Hepatocyte (in vitro differentiated cells): ENCODE measurements around the gene EIF2B4. TPM values are rescaled to one million over a fixed set of nuclear protein-coding genes. Genes with fewer than 3 reads are reported as not detected.
A peak's percentile ranks its signal among the peaks of the same experiment; 100 is the strongest.

Source experiments
- DNase-seq: peaks from one replicate; pipeline ENCODE4 v3.0.0-alpha.2; 2016; ENCODE audit warnings: low spot score
- H2AFZ ChIP-seq: fragments of 200-600 bp; sonication (generic); 2 replicates; pipeline ENCODE4 v1.6.0; 2016; ENCODE audit warnings: antibody characterized with exemption, mild to moderate bottlenecking
- H3K27ac ChIP-seq: fragments of 200-600 bp; sonication (generic); 2 replicates; pipeline ENCODE4 v1.5.1; 2016; ENCODE audit warnings: mild to moderate bottlenecking
- H3K27me3 ChIP-seq: fragments of 200-600 bp; sonication (generic); 2 replicates; pipeline ENCODE4 v1.6.1; 2016
- H3K36me3 ChIP-seq: fragments of 200-600 bp; sonication (generic); replicated peaks from 2 replicates; pipeline ENCODE4 v1.5.1; 2016; ENCODE audit warnings: low read depth; ENCODE audit not compliant: insufficient read depth
- H3K4me1 ChIP-seq: fragments of 200-600 bp; sonication (generic); 2 replicates; pipeline ENCODE4 v1.5.1; 2016; ENCODE audit warnings: mild to moderate bottlenecking, moderate library complexity; ENCODE audit not compliant: insufficient read depth
- H3K4me2 ChIP-seq: fragments of 200-600 bp; sonication (generic); 2 replicates; pipeline ENCODE4 v1.6.0; 2016
- H3K4me3 ChIP-seq: fragments of 200-600 bp; sonication (generic); 2 replicates; pipeline ENCODE4 v1.5.1; 2016; ENCODE audit warnings: mild to moderate bottlenecking
- H3K79me2 ChIP-seq: fragments of 200-600 bp; sonication (generic); 2 replicates; pipeline ENCODE4 v1.6.0; 2017; ENCODE audit warnings: mild to moderate bottlenecking
- H3K9me2 ChIP-seq: fragments of 200-600 bp; sonication (generic); replicated peaks from 2 replicates; pipeline ENCODE4 v1.6.0; 2017; ENCODE audit warnings: mild to moderate bottlenecking; ENCODE audit not compliant: insufficient read depth
- H3K9me3 ChIP-seq: fragments of 200-600 bp; sonication (generic); 2 replicates; pipeline ENCODE4 v1.5.1; 2016; ENCODE audit warnings: low read depth, mild to moderate bottlenecking
- H4K20me1 ChIP-seq: fragments of 200-600 bp; sonication (generic); 2 replicates; pipeline ENCODE4 v1.6.0; 2016; ENCODE audit warnings: mild to moderate bottlenecking; ENCODE audit not compliant: insufficient read depth, poor library complexity, severe bottlenecking
- EZH2 ChIP-seq: fragments of 200-600 bp; sonication (generic); IDR thresholded peaks from 2 replicates; pipeline ENCODE4 v1.6.1; 2016; ENCODE audit warnings: antibody characterized with exemption, mild to moderate bottlenecking, borderline replicate concordance
- EZH2phosphoT487 ChIP-seq: fragments of 200-600 bp; sonication (generic); IDR thresholded peaks from one replicate; pipeline ENCODE4 v1.6.1; 2018; ENCODE audit warnings: antibody characterized with exemption, mild to moderate bottlenecking, low read depth, moderate library complexity; ENCODE audit not compliant: unreplicated experiment, severe bottlenecking
- WGBS: methylation state at CpG from one replicate; pipeline ENCODE4 v1.1.6; 2016; ENCODE audit warnings: low lambda C conversion rate; ENCODE audit errors: missing lambda C conversion rate; 5-methylcytosine and 5-hydroxymethylcytosine counted together
- polyA plus RNA-seq: library from polyadenylated mRNA; unstranded; fragments of >200 nt; fragmentation: Nextera tagmentation; extraction: Ambion mirVana; gene quantifications from 2 replicates; pipeline ENCODE4 v1.2.1, GENCODE V29; 2016
- total RNA-seq: library from RNA; depleted of rRNA; stranded (reverse); fragments of >200 nt; gene quantifications from 2 replicates; pipeline ENCODE4 v1.2.3, GENCODE V29; 2014
- TF ChIP-seq, protein P1 (sequence below): fragments of 200-600 bp; sonication (generic); IDR thresholded peaks from 2 replicates; pipeline ENCODE4 v1.5.1; 2016; ENCODE audit warnings: antibody characterized with exemption, mild to moderate bottlenecking; ENCODE audit not compliant: poor library complexity

The EIF2B4 gene
- total and polyA plus RNA-seq, 2 experiments from 2014 or later: 28.7 to 68.7 TPM

DNA sequence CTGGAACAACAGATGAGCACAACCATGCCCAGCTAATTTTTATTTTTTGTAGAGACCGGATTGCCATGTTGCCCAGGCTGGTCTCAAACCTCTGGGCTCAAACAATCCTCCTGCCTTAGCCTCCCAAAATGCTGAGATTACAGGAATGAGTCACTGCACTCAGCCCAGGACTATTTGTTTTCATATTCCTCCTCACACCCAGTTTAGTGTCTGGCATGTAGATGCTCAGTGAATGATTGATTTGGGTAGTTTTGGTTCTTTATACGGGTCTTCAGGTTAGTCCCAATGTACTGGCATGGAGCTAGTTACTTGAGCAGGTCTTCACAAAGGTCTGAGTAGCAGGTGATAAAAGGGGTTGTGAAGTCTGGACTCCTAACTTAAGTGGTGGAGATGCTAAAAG is 6.2 kb downstream of the EIF2B4 start:
- no peak overlapping the region for H2AFZ ChIP-seq
- H3K27ac ChIP-seq: no peak overlapping the region
- no peaks in the 10 kb centered on the region for H3K9me3 ChIP-seq
- H3K4me2 ChIP-seq: no peak overlapping the region
- no peaks in the 10 kb centered on the region for H3K9me2 ChIP-seq
- WGBS: 98% methylated on average over 2 of the region's 2 CpGs
- peaks cover 32% of the 10 kb centered on the region for H3K79me2 ChIP-seq
- no peaks in the 10 kb centered on the region for H3K36me3 ChIP-seq
- no peak for DNase-seq
- H3K27me3 ChIP-seq: no peaks in the 10 kb centered on the region
- H3K4me1 ChIP-seq: peaks cover 5% of the 10 kb centered on the region
- TF ChIP-seq EZH2phosphoT487: no peak
- no peak for TF ChIP-seq EZH2
- TF ChIP-seq, protein P1, sequence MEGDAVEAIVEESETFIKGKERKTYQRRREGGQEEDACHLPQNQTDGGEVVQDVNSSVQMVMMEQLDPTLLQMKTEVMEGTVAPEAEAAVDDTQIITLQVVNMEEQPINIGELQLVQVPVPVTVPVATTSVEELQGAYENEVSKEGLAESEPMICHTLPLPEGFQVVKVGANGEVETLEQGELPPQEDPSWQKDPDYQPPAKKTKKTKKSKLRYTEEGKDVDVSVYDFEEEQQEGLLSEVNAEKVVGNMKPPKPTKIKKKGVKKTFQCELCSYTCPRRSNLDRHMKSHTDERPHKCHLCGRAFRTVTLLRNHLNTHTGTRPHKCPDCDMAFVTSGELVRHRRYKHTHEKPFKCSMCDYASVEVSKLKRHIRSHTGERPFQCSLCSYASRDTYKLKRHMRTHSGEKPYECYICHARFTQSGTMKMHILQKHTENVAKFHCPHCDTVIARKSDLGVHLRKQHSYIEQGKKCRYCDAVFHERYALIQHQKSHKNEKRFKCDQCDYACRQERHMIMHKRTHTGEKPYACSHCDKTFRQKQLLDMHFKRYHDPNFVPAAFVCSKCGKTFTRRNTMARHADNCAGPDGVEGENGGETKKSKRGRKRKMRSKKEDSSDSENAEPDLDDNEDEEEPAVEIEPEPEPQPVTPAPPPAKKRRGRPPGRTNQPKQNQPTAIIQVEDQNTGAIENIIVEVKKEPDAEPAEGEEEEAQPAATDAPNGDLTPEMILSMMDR: no peak
- no peak overlapping the region for H3K4me3 ChIP-seq
- H4K20me1 ChIP-seq: no peaks in the 10 kb centered on the region

DNA sequence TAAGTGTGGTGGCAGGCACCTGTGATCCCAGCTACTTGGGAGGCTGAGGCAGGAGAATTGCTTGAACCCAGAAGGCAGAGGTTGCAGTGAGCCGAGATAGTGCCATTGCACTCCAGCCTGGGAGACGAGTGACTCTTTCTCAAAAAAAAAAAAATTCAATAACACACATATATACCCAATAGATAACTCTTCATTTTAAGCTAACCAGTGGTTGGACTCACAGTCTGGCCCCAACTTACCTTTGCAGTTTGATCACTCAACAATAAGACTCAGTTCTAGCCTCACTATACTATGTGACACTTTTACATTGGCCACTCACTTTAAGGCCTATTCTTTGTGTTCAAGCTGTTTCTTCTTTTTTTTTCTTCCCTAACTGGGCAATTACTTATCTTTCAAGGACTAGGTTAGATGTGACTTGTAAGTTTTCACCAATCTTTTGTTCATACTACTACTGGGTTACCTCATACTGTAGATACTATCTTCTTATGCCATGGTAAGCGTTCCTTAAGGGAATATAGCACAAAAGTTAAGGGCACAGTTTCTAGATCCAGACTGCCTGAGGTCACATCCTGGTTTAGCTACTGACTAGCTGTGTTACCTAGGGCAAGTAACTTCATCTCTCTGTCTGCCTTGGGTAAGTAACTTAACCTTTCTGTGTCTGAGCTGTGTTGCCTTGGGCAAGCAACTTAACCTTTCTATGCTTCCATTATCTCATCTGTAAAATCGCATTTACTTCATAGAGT is 7.3 kb downstream of the EIF2B4 start:
- H4K20me1 ChIP-seq: no peaks in the 10 kb centered on the region
- no peaks in the 10 kb centered on the region for H3K9me2 ChIP-seq
- no peak for DNase-seq
- over 99% methylated on average over 4 of the region's 4 CpGs for WGBS
- peaks cover 30% of the 10 kb centered on the region for H3K79me2 ChIP-seq
- TF ChIP-seq EZH2: no peak
- TF ChIP-seq, protein P1: no peak
- no peak for TF ChIP-seq EZH2phosphoT487
- H3K27ac ChIP-seq: no peak overlapping the region
- no peaks in the 10 kb centered on the region for H3K36me3 ChIP-seq
- H3K27me3 ChIP-seq: no peaks in the 10 kb centered on the region
- no peak overlapping the region for H3K4me2 ChIP-seq
- H3K4me1 ChIP-seq: peaks cover 7% of the 10 kb centered on the region
- H3K4me3 ChIP-seq: no peak overlapping the region
- H2AFZ ChIP-seq: no peak overlapping the region
- H3K9me3 ChIP-seq: no peaks in the 10 kb centered on the region

DNA sequence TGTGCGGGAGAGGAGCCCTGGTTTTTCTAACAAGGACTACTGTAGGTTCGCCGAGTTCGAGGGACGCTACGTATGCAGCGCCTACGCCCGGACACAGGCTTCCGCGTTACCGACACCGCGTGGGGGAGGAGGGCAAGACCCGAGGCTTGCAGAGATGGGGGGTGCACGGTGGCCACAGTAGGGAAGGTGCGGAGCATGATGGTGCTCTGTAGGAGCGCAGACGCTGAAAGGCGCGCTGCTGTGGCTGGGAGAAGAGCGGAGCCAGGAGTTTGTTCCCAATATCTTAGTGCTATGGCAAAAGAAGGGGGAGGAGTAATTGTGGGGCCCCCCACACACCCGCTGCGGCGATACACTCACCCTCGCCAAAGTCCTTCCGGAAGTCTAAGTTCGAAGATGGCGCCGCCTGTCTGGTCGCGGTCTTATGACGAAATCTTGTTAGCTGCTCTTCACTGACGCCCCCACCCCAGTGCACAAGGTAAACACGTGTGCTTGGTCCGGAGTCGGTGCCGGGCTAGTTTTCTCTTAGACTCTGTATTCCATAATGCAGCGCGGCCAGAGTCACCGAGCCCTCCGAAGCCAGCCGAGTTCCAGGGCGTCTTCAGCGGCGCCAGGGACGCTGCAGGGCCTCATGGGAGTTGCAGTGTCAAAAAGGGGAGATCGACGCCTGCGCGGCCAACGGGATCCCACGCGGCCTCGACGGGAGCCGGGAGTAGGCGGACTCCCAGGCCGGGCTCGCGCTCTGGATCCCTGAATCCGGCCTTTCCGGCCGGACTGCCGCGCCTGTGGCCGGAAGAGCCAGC is 13.6 kb downstream of the EIF2B4 start, which contains the start of gene GTF3C2:
Gene GTF3C2 (minus strand): TSS at position 383 of the 800 bp plus-strand sequence. CDS start 13,210 bp downstream, outside the sequence.
- H3K79me2 ChIP-seq: peaks cover 73% of the 10 kb centered on the region
- peak within 1 kb of the TSS; percentile 23 for H2AFZ ChIP-seq
- no peaks in the 10 kb centered on the region for H3K9me2 ChIP-seq
- H3K4me1 ChIP-seq: peaks cover 25% of the 10 kb centered on the region
- H3K9me3 ChIP-seq: no peaks in the 10 kb centered on the region
- WGBS: under 1% methylated on average over 67 of the region's 67 CpGs
- H3K27ac ChIP-seq: peak within 1 kb of the TSS; percentile 98
- DNase-seq: peak; percentile 97
- peak within 1 kb of the TSS; percentile 81 for H3K4me3 ChIP-seq
- H4K20me1 ChIP-seq: no peaks in the 10 kb centered on the region
- no peaks in the 10 kb centered on the region for H3K36me3 ChIP-seq
- TF ChIP-seq EZH2 (no peak), EZH2phosphoT487 (no peak)
- H3K4me2 ChIP-seq: peak within 1 kb of the TSS; percentile 87
- H3K27me3 ChIP-seq: no peaks in the 10 kb centered on the region

DNA sequence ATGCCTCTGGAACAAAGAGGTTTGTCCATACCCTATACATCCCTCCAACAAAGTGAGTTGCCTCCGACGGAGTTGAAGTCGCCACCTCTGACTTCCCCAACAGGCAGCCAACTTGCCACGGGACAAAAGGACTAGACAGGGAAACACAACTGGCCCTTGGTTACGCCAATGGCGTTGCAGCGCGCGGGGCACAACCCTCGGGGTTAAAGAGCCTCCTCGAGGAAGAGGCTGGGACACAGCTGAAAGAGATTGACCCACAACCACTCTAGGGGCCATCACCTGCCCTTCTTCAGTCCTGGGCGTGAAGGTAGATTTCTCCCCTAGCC is 14.1 kb downstream of the EIF2B4 start:
- Histone ChIP-seq H2AFZ (peak overlapping the region; percentile 23), H3K9me3 (no peaks in the 10 kb centered on the region), H3K4me1 (peaks cover 25% of the 10 kb centered on the region), H4K20me1 (no peaks in the 10 kb centered on the region), H3K4me3 (peak overlapping the region; percentile 81), H3K36me3 (no peaks in the 10 kb centered on the region), H3K27ac (peak overlapping the region; percentile 98), H3K9me2 (no peaks in the 10 kb centered on the region), H3K4me2 (peak overlapping the region; percentile 87), H3K27me3 (no peaks in the 10 kb centered on the region), H3K79me2 (peaks cover 75% of the 10 kb centered on the region)
- WGBS: 1% methylated on average over 12 of the region's 12 CpGs
- peak; percentile 59 for DNase-seq
- TF ChIP-seq, protein P1: no peak
- TF ChIP-seq EZH2phosphoT487 (no peak), EZH2 (no peak)
